ENCODE results near the gene ASS1. TPM values are rescaled to one million over a fixed set of nuclear protein-coding genes. Genes with fewer than 3 reads are reported as not detected.

The ASS1 gene
- total RNA-seq, 4 donors from 2014 or later: 106 to 761 (median 547) TPM

- no peaks in the 10 kb centered on the region for H3K27me3 ChIP-seq
- H3K27ac ChIP-seq: peak overlapping the region in 3 of 4 donors; percentile 51 to 64 (median 59)
- peaks cover 0 to 32% (median 3%) of the 10 kb centered on the region in 4 donors for H3K4me1 ChIP-seq
- no peak overlapping the region for H3K4me3 ChIP-seq
- TF ChIP-seq CTCF (IDR thresholded peaks at IDR 0.05) (no peak), POLR2A (IDR thresholded peaks at IDR 0.05) (no peak)
- H3K9me3 ChIP-seq: peaks cover 0 to 6% (median 0%) of the 10 kb centered on the region in 4 donors
- peaks cover 0 to 4% (median 0%) of the 10 kb centered on the region in 3 donors for H3K36me3 ChIP-seq
- DNase-seq: peak in 2 of 3 donors; percentile 80 to 81
Measured at GRCh38 chr9:130425741-130426466, 18.9 kb upstream of the ASS1 start.

GRCh38 chr9:130426467-130426773, 18.3 kb upstream of the ASS1 start:
- TF ChIP-seq POLR2A (IDR thresholded peaks at IDR 0.05) (no peak), CTCF (IDR thresholded peaks at IDR 0.05) (peak in 3 of 6 experiments; percentile 24 to 35 (median 33))
- Histone ChIP-seq H3K9me3 (peaks cover 0 to 9% (median 0%) of the 10 kb centered on the region in 4 donors), H3K27ac (peak overlapping the region in 3 of 4 donors; percentile 41 to 64 (median 51)), H3K4me3 (no peak overlapping the region), H3K4me1 (peaks cover 0 to 32% (median 3%) of the 10 kb centered on the region in 4 donors), H3K36me3 (no peaks in the 10 kb centered on the region), H3K27me3 (no peaks in the 10 kb centered on the region)
- DNase-seq: no peak

- peaks cover 0 to 9% (median 0%) of the 10 kb centered on the region in 4 donors for H3K9me3 ChIP-seq
- peaks cover 0 to 32% (median 3%) of the 10 kb centered on the region in 4 donors for H3K4me1 ChIP-seq
- H3K36me3 ChIP-seq: no peaks in the 10 kb centered on the region
- no peak overlapping the region for H3K4me3 ChIP-seq
- peak overlapping the region in 3 of 4 donors; percentile 51 to 64 (median 52) for H3K27ac ChIP-seq
- TF ChIP-seq POLR2A (IDR thresholded peaks at IDR 0.05): no peak
- peak in 2 of 6 experiments; percentile 22 to 24 for TF ChIP-seq CTCF (IDR thresholded peaks at IDR 0.05)
- peak in 2 of 3 donors; percentile 73 to 75 for DNase-seq
- no peaks in the 10 kb centered on the region for H3K27me3 ChIP-seq
Measured at GRCh38 chr9:130426883-130427282, 17.9 kb upstream of the ASS1 start.

GRCh38 chr9:130427326-130427725, 17.4 kb upstream of the ASS1 start:
- Histone ChIP-seq H3K4me3 (no peak overlapping the region), H3K27ac (peak overlapping the region in 2 of 4 donors; percentile 52 to 64), H3K9me3 (peaks cover 0 to 9% (median 0%) of the 10 kb centered on the region in 4 donors), H3K4me1 (peaks cover 0 to 32% (median 3%) of the 10 kb centered on the region in 4 donors), H3K36me3 (no peaks in the 10 kb centered on the region), H3K27me3 (no peaks in the 10 kb centered on the region)
- DNase-seq: no peak
- TF ChIP-seq POLR2A (IDR thresholded peaks at IDR 0.05) (no peak), CTCF (IDR thresholded peaks at IDR 0.05) (no peak)

GRCh38 chr9:130428086-130428665, 16.6 kb upstream of the ASS1 start:
- Histone ChIP-seq H3K27ac (no peak overlapping the region), H3K36me3 (no peaks in the 10 kb centered on the region), H3K9me3 (peaks cover 0 to 9% (median 0%) of the 10 kb centered on the region in 4 donors), H3K4me1 (peaks cover 0 to 36% (median 5%) of the 10 kb centered on the region in 4 donors), H3K27me3 (no peaks in the 10 kb centered on the region), H3K4me3 (no peak overlapping the region)
- TF ChIP-seq POLR2A (IDR thresholded peaks at IDR 0.05) (no peak), CTCF (IDR thresholded peaks at IDR 0.05) (no peak)
- no peak for DNase-seq

Measured in Peyer's patch (tissue), 4 donors.